K562 (cell line): ENCODE data around the gene DBP. TPM values are rescaled to one million over a fixed set of nuclear protein-coding genes. Genes with fewer than 3 reads are reported as not detected.
A peak's percentile ranks its signal among the peaks of the same experiment; 100 is the strongest.

ENCODE experiments used
- AFF4 ChIP-seq: sonication (generic); formaldehyde crosslinking; IDR thresholded peaks from 2 replicates; pipeline ENCODE4 v1.8.0; 2023; ENCODE audit warnings: mild to moderate bottlenecking, missing genetic modification reagents
- BRD4 ChIP-seq: fragments of 200-600 bp; sonication (generic); IDR thresholded peaks from 2 replicates; pipeline ENCODE4 v1.6.1; 2017; ENCODE audit warnings: inconsistent platforms
- CREB3 ChIP-seq: fragments of 450-650 bp; conservative IDR thresholded peaks from 2 replicates; pipeline ENCODE4 v1.6.1; 2016; ENCODE audit warnings: missing genetic modification characterization, low read depth, mild to moderate bottlenecking, missing compliant biosample characterization, moderate library complexity
- FOXJ3 ChIP-seq: sonication (generic); formaldehyde crosslinking; IDR thresholded peaks from 2 replicates; pipeline ENCODE4 v1.4.0; 2020; ENCODE audit warnings: mild to moderate bottlenecking, missing genetic modification reagents
- HEY1 ChIP-seq: fragments of 250-450 bp; sonication (Bioruptor Pico); IDR thresholded peaks from 2 replicates; pipeline ENCODE4 v1.5.0; 2020; ENCODE audit warnings: mild to moderate bottlenecking, moderate library complexity, borderline replicate concordance
- HOXB6 ChIP-seq: fragments of 250-450 bp; sonication (Bioruptor Pico); IDR thresholded peaks from 2 replicates; pipeline ENCODE4 v1.5.1; 2022; ENCODE audit warnings: mild to moderate bottlenecking, borderline replicate concordance
- LCOR ChIP-seq: sonication (generic); formaldehyde crosslinking; IDR thresholded peaks from 2 replicates; pipeline ENCODE4 v1.8.0; 2022; ENCODE audit warnings: mild to moderate bottlenecking, missing genetic modification reagents
- MAZ ChIP-seq, 2 experiments: fragments of 450-650 bp in 1 of 2; sonication (generic) in 1 of 2; formaldehyde crosslinking; IDR thresholded peaks in 1 of 2; conservative IDR thresholded peaks in 1 of 2; 2 replicates each; pipeline versions ENCODE4 v1.4.0 to v1.5.0; 2020; ENCODE audit warnings: mild to moderate bottlenecking in 1 of 2, missing genetic modification reagents in 1 of 2
- MECOM ChIP-seq: fragments of 250-450 bp; sonication (Bioruptor Pico); IDR thresholded peaks from 2 replicates; pipeline ENCODE4 v1.8.0; 2022; ENCODE audit warnings: inconsistent platforms
- NKRF ChIP-seq: fragments of 450-650 bp; IDR thresholded peaks from 2 replicates; pipeline ENCODE4 v1.6.1; 2016; ENCODE audit warnings: borderline replicate concordance
- RCOR1 ChIP-seq, 2 experiments: IDR thresholded peaks; 2 replicates each; pipeline ENCODE4 v1.6.1; 2012; ENCODE audit warnings: low read depth in 2 of 2, low read length in 2 of 2, borderline replicate concordance in 1 of 2, improper control_type of control experiment in 1 of 2
- SAP30 ChIP-seq: fragments of 200-600 bp; sonication (generic); IDR thresholded peaks from 2 replicates; pipeline ENCODE4 v1.6.1; 2012; ENCODE audit warnings: borderline replicate concordance, low read depth, mild to moderate bottlenecking, moderate library complexity, low read length, control low read depth, inconsistent platforms; ENCODE audit not compliant: insufficient read depth, poor library complexity, severe bottlenecking
- SIX5 ChIP-seq, 2 experiments: IDR thresholded peaks; 2 replicates each; pipeline ENCODE4 v1.6.1; 2011; ENCODE audit warnings: low read length in 2 of 2, borderline replicate concordance in 1 of 2, low read depth in 1 of 2, mild to moderate bottlenecking in 1 of 2, moderate library complexity in 1 of 2; ENCODE audit not compliant: insufficient read depth in 1 of 2
- SPI1 ChIP-seq: IDR thresholded peaks from 2 replicates; pipeline ENCODE4 v1.6.1; 2011; ENCODE audit warnings: low read depth, low read length, control low read depth, borderline replicate concordance
- SRSF9 ChIP-seq: fragments of 200-400 bp; formaldehyde crosslinking; IDR thresholded peaks from 2 replicates; pipeline ENCODE4 v1.6.1; 2017; ENCODE audit warnings: low read depth, low read length, borderline replicate concordance
- TAF15 ChIP-seq: fragments of 200-400 bp; formaldehyde crosslinking; IDR thresholded peaks from 2 replicates; pipeline ENCODE4 v1.6.1; 2017; ENCODE audit warnings: mild to moderate bottlenecking, low read depth, low read length, moderate library complexity
- ZNF444 ChIP-seq: fragments of 250-450 bp; sonication (Bioruptor Pico); IDR thresholded peaks from 2 replicates; pipeline ENCODE4 v1.4.0; 2020; ENCODE audit warnings: mild to moderate bottlenecking, moderate library complexity
- ZNF507 ChIP-seq: conservative IDR thresholded peaks from 2 replicates; pipeline ENCODE4 v1.6.1; 2017; ENCODE audit warnings: missing genetic modification characterization, missing compliant biosample characterization
- ZNF707 ChIP-seq: fragments of 250-450 bp; sonication (Bioruptor Pico); conservative IDR thresholded peaks from 2 replicates; pipeline ENCODE4 v1.8.0; 2022; ENCODE audit warnings: inconsistent platforms, mild to moderate bottlenecking, moderate library complexity
- ZNF79 ChIP-seq: fragments of 250-450 bp; sonication (Bioruptor Pico); IDR thresholded peaks from 2 replicates; pipeline ENCODE4 v1.4.0; 2020; ENCODE audit warnings: low read depth, mild to moderate bottlenecking, moderate library complexity
- ZSCAN32 ChIP-seq: fragments of 450-650 bp; formaldehyde crosslinking; IDR thresholded peaks from 2 replicates; pipeline ENCODE4 v1.4.0; 2020; ENCODE audit warnings: mild to moderate bottlenecking, moderate library complexity
- polyA plus RNA-seq, 8 experiments: library from polyadenylated mRNA; depleted of rRNA in 4 of 8; stranded (reverse) in 5 of 8; unstranded in 3 of 8; fragments of >200 nt; fragmentation: Nextera tagmentation in 2 of 8; fragmentation: Illumina TruSeq in 1 of 8; extraction: Ambion mirVana in 2 of 8; extraction: Trizol in 1 of 8; gene quantifications; 2 replicates each; pipeline versions ENCODE4 v1.2.1 to v1.2.3, GENCODE V29; 2011 to 2014; ENCODE audit warnings: inconsistent platforms in 1 of 8, missing spikeins in 1 of 8
- total RNA-seq, 7 experiments: library from RNA; depleted of rRNA in 6 of 7; stranded (reverse); fragments of >200 nt in 6 of 7; fragmentation: Illumina TruSeq in 2 of 7; extraction: Trizol in 2 of 7; gene quantifications; 2 replicates each; pipeline versions ENCODE4 v1.2.1 to v1.2.3, GENCODE V29; 2011 to 2021; ENCODE audit warnings: low replicate concordance in 1 of 7

DBP gene
- total and polyA plus RNA-seq, 9 of the 15 experiments (the other 6 are each of a cell fraction or from before 2014, with no cell fraction given), result 0.25 to 5.5 (median 1.8) TPM

GRCh38 chr19:48681127-48681470 is 43.9 kb upstream of the DBP start (continued):
- TF ChIP-seq AFF4 (CRISPR knock-in tag) (no peak), TAF15 (no peak), SIX5 (IDR thresholded peaks at IDR 0.05; ENCODE audit: borderline replicate concordance in 1 of 2, insufficient read depth in 1 of 2, low read depth in 1 of 2, low read length in 2 of 2) (no peak), ZNF507 (tag) (no peak), MECOM (CRISPR knock-in tag) (no peak), ZNF444 (CRISPR knock-in tag) (no peak), FOXJ3 (CRISPR knock-in tag) (no peak), CREB3 (tag) (no peak), NKRF (no peak), BRD4 (no peak), ZSCAN32 (no peak), MAZ (CRISPR knock-in tag; conservative IDR thresholded peaks at IDR 0.05 in 1 of 2, IDR thresholded peaks at IDR 0.05 in 1 of 2) (peak in 1 of 2 experiments; percentile 53; a peak in 1 of 4 replicates), LCOR (CRISPR knock-in tag) (peak; percentile 70; the same call in 1 of the 2 replicates), HOXB6 (no peak), SPI1 (no peak), HEY1 (CRISPR knock-in tag) (no peak), SAP30 (no peak), ZNF79 (CRISPR knock-in tag) (no peak), ZNF707 (CRISPR knock-in tag) (no peak), RCOR1 (IDR thresholded peaks at IDR 0.05; ENCODE audit: borderline replicate concordance in 1 of 2, low read depth in 2 of 2, low read length in 2 of 2) (peak in 1 of 2 experiments; percentile 66; a peak in 1 of 4 replicates), SRSF9 (no peak)
